ENCODE data around the gene TMEM273. TPM values are rescaled to one million over a fixed set of nuclear protein-coding genes. Genes with fewer than 3 reads are reported as not detected.

Gene TMEM273
- total and polyA plus RNA-seq, 4 donors, result 12.0 to 41.8 (median 17.5) TPM

DNA sequence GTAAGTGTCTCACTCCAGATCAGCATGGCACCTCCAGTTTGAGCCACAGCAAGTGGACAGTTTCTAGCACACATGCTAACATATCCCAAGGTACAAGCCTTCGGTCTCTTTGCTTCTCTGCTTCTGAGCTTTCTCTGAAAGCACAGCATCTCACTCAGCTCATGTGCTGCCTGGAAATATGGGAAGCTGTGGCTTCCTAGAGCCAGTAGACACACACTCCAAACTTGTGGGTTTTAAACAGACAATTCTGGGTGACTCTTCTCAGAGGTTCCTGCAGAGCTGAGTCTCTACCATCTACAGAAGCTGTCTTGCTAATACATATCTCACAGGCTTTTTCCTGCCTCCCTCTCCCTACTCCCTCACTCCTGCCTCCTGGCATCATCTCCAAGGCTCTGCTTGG is 23.9 kb upstream of the TMEM273 start:
- Histone ChIP-seq H3K27me3 (ENCODE audit: control insufficient read depth in 3 of 3, insufficient read depth in 3 of 3, low read length in 2 of 3) (peaks cover 0 to 11% (median 0%) of the 10 kb centered on the region in 3 donors), H3K9me3 (ENCODE audit: control insufficient read depth in 4 of 4, insufficient read depth in 3 of 4, low read length in 3 of 4) (no peaks in the 10 kb centered on the region), H3K4me3 (no peak overlapping the region), H3K9ac (ENCODE audit: insufficient read depth in 1 of 2, low read length in 2 of 2) (no peak overlapping the region), H3K4me1 (ENCODE audit: control insufficient read depth in 5 of 5, insufficient read depth in 5 of 5, low read length in 5 of 5) (peaks cover 0 to 3% (median 0%) of the 10 kb centered on the region in 5 donors), H3K27ac (ENCODE audit: low read depth in 1 of 2, low read length in 1 of 2) (no peak overlapping the region), H3K36me3 (ENCODE audit: control insufficient read depth in 4 of 4, insufficient read depth in 4 of 4, low read length in 4 of 4) (no peaks in the 10 kb centered on the region)
- WGBS, 2 donors, result 79 to 88% methylated on average over 1 of the region's 1 CpG
- no peak for DNase-seq
- TF ChIP-seq CTCF (IDR thresholded peaks at IDR 0.05; ENCODE audit: control extremely low read depth, extremely low read depth), result no peak
- ATAC-seq (ENCODE audit: insufficient read depth, low FRiP score), result no peak

DNA sequence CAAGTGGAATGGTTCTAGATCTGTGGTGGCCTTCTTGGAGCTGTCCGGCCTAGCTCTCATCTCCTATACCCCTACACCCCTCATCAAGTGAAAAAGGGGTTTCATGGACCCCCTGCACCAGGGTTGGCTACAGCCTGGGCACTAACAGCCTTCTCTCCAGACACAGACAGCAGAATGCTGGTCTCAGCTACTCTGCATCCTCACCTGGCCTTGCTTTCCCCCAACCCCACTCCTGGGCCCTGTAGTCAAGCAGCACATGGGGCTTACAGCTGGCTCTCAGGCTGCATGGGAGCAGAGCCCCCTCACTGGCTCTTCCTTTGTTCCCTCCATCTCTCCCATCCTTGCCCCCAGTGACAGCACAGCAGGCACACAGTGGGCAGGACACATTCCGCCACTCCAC is 20.8 kb upstream of the TMEM273 start:
- Histone ChIP-seq H3K4me1 (ENCODE audit: control insufficient read depth in 5 of 5, insufficient read depth in 5 of 5, low read length in 5 of 5) (peaks cover 0 to 3% (median 0%) of the 10 kb centered on the region in 5 donors), H3K36me3 (ENCODE audit: control insufficient read depth in 4 of 4, insufficient read depth in 4 of 4, low read length in 4 of 4) (no peaks in the 10 kb centered on the region), H3K27ac (ENCODE audit: low read depth in 1 of 2, low read length in 1 of 2) (no peak overlapping the region), H3K27me3 (ENCODE audit: control insufficient read depth in 3 of 3, insufficient read depth in 3 of 3, low read length in 2 of 3) (peaks cover 0 to 3% (median 2%) of the 10 kb centered on the region in 3 donors), H3K9ac (ENCODE audit: insufficient read depth in 1 of 2, low read length in 2 of 2) (no peak overlapping the region), H3K9me3 (ENCODE audit: control insufficient read depth in 4 of 4, insufficient read depth in 3 of 4, low read length in 3 of 4) (no peaks in the 10 kb centered on the region), H3K4me3 (no peak overlapping the region)
- no peak for DNase-seq
- TF ChIP-seq CTCF (IDR thresholded peaks at IDR 0.05; ENCODE audit: control extremely low read depth, extremely low read depth), result no peak
- WGBS, 2 donors, result 91 to 93% methylated on average over 2 of the region's 2 CpGs
- ATAC-seq (ENCODE audit: insufficient read depth, low FRiP score), result no peak

DNA sequence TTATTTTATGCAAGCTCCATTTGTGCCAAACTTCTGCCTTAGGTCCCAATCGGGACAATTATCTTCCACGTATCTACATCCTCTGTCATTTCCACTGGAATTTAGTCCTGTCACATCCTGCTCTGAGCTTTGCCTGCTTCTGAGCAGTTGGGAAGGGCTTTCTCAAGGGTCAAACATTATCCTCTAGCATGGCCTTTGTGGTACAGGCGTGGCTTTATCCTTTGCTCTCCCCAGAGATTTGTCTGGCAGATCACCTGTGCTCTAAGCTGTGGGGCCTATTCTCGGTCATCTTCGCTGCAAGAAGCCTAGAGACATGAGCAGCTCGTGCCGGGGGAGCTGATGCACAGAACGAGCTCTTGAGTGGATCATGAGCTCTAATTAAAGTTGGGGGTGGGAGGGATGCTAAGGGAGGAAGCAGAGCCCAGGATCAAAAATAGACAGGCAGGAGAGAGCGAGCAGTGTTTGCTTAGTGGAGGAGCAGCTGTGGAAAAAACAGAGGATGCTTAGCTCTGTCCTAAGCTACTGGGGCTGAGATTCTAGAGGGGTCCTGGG is 19.8 kb upstream of the TMEM273 start:
- Histone ChIP-seq H3K9me3 (ENCODE audit: control insufficient read depth in 4 of 4, insufficient read depth in 3 of 4, low read length in 3 of 4) (no peaks in the 10 kb centered on the region), H3K36me3 (ENCODE audit: control insufficient read depth in 4 of 4, insufficient read depth in 4 of 4, low read length in 4 of 4) (no peaks in the 10 kb centered on the region), H3K27ac (ENCODE audit: low read depth in 1 of 2, low read length in 1 of 2) (no peak overlapping the region), H3K4me3 (no peak overlapping the region), H3K9ac (ENCODE audit: insufficient read depth in 1 of 2, low read length in 2 of 2) (no peak overlapping the region), H3K4me1 (ENCODE audit: control insufficient read depth in 5 of 5, insufficient read depth in 5 of 5, low read length in 5 of 5) (peaks cover 0 to 3% (median 0%) of the 10 kb centered on the region in 5 donors), H3K27me3 (ENCODE audit: control insufficient read depth in 3 of 3, insufficient read depth in 3 of 3, low read length in 2 of 3) (peaks cover 0 to 3% (median 2%) of the 10 kb centered on the region in 3 donors)
- no peak for DNase-seq
- TF ChIP-seq CTCF (IDR thresholded peaks at IDR 0.05; ENCODE audit: control extremely low read depth, extremely low read depth), result no peak
- ATAC-seq (ENCODE audit: insufficient read depth, low FRiP score), result no peak
- 80 to 88% methylated on average over 9 of the region's 9 CpGs for WGBS, 2 donors

DNA sequence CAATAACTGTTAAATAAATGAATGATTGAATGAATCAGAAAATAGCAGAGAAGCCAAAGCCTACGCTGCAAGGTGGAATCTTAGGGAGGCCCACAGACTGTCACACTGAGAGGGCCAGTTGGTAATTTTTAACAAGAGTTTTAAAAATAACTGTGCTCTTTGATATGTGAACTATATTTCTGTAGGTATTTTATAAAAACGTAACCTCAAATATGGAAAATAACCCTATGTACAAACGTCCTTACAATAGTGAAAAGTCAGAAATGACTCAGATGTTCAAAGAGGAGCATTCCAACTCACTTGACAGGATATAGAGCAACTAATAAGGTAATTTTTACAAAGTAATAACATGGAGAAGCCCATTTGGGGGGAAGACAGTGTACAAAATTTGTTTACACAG is 18.9 kb upstream of the TMEM273 start:
- Histone ChIP-seq H3K36me3 (ENCODE audit: control insufficient read depth in 4 of 4, insufficient read depth in 4 of 4, low read length in 4 of 4) (no peaks in the 10 kb centered on the region), H3K9ac (ENCODE audit: insufficient read depth in 1 of 2, low read length in 2 of 2) (no peak overlapping the region), H3K4me3 (no peak overlapping the region), H3K27me3 (ENCODE audit: control insufficient read depth in 3 of 3, insufficient read depth in 3 of 3, low read length in 2 of 3) (peaks cover 0 to 2% (median 1%) of the 10 kb centered on the region in 3 donors), H3K4me1 (ENCODE audit: control insufficient read depth in 5 of 5, insufficient read depth in 5 of 5, low read length in 5 of 5) (peaks cover 0 to 3% (median 0%) of the 10 kb centered on the region in 5 donors), H3K9me3 (ENCODE audit: control insufficient read depth in 4 of 4, insufficient read depth in 3 of 4, low read length in 3 of 4) (no peaks in the 10 kb centered on the region), H3K27ac (ENCODE audit: low read depth in 1 of 2, low read length in 1 of 2) (no peak overlapping the region)
- no peak for TF ChIP-seq CTCF (IDR thresholded peaks at IDR 0.05; ENCODE audit: control extremely low read depth, extremely low read depth)
- WGBS, 2 donors, result 88% methylated on average over 3 of the region's 3 CpGs
- ATAC-seq (ENCODE audit: insufficient read depth, low FRiP score) (no peak), DNase-seq (no peak)
